Measurements from ENCODE around the gene RUSF1. TPM values are rescaled to one million over a fixed set of nuclear protein-coding genes. Genes with fewer than 3 reads are reported as not detected.

RUSF1 gene
- 43.7 and 51.2 TPM in 2 replicates for total RNA-seq

DNA sequence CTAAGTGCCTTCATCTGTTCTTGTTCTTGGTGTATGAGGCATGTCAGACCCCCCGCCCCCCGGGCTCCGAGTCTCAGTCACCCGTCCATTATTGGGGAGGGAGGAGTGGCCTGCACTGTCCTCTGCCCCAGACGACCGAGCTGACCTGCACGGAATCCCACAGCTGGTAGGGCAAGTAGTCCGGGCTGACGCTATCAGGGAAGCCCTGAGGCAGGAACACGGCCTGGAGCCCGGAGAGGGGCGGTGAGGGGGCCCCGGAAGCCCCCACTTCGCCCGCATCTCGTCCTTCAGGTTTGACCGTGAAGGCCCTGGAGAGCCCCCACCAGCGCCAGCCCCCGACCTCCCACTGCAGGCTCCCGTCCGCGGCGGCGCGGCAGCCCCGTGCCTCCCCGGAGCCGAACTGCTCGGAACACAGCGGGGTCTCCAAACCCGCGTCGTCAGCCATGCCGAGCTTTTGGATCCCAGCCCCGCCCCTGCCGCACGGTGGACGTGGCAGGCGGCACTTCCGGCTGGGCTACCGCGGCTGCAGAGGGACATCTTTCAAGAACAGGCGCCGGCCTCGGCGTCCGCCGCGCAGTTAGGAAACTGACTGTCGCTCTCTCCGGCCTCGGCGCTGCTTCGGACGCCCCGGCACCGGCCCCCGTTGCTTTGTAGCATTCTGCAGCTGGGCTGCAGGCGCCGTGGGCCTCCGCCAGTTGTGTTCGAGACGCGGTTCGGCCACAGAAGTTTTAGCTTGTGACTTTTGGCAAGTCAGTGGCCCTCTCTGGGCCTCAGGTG lies at the start of gene RUSF1:
RUSF1 (minus strand) TSS at position 463 of the 777 bp plus-strand sequence; CDS start at position 445, 18 bp downstream.

GRCh38 chr16:31527734-31528274 lies 19.6 kb upstream of the RUSF1 start, which contains the start of gene AHSP:
Gene AHSP (plus strand): TSS chr16:31527900. CDS start chr16:31528140, 240 bp downstream.

GRCh38 chr16:31483081-31483480 lies 25.1 kb downstream of the RUSF1 start, which contains the start of gene SLC5A2:
Gene SLC5A2 (plus strand): TSS chr16:31483123. CDS start chr16:31483137, 14 bp downstream.

GRCh38 chr16:31471875-31472708 lies 36.1 kb downstream of the RUSF1 start, which contains the start of gene TGFB1I1:
Gene TGFB1I1 (plus strand): TSS chr16:31472152. CDS start chr16:31472189, 37 bp downstream.

DNA sequence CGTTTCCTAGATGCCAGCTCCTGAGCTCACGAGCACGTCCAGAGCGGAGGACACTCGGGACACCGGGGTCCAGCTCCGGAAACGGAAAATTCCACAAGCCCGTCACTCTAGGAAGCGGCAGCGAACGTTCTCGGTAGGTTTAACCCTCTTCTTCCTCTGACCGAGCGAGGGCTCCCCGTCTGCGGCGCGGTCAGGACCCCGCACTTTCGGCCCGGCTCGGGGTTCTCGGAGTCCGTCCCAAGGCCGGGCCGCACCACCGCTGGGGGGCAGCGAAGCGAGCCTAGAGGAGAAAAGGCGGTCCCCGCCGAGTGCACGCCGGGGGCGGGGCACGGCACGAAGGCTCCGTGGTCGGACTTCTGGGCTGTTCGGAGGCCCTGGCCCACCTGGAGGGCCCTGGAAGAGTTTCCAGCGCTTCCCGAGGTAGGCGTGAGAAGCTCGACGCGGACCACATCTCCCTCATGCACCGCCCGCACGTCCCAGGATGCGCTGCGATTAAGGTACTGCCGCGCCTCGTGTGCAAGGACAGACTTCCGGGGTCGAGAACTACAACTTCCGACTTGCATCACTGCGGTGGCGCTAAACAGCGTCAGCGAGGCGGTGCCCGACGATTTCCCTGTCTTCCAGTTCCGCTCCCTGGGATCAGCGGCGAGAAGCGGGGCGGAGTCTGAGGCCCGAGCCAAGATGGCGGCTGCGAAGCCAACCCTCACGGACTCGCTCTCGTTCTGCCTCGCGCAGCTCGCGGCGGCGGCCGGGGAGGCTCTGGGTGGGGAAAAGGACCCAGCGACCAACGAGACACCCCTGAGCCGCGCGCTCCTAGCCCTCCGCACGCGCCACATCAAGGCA lies 49.1 kb downstream of the RUSF1 start, which contains the start of gene ARMC5:
ARMC5 (plus strand) TSS at position 658 of the 843 bp plus-strand sequence; CDS start at position 682, 24 bp downstream.

Other genes starting within 250 kb of the RUSF1 start
- gene ITGAM, start 248.4 kb downstream of the RUSF1 start, total RNA-seq: under 0.01 TPM in 1 of 2 replicates, not detected in the other
- 0.12 and 0.26 TPM in 2 replicates for gene ITGAX, start 153.2 kb downstream of the RUSF1 start, total RNA-seq
- gene ITGAD, start 115.1 kb downstream of the RUSF1 start, total RNA-seq: not detected in 2 replicates
- gene COX6A2, start 80.0 kb downstream of the RUSF1 start, total RNA-seq: not detected in 2 replicates
- gene ZNF843, start 65.6 kb downstream of the RUSF1 start, total RNA-seq: 0.12 and 0.26 TPM in 2 replicates
- gene ARMC5, start 48.9 kb downstream of the RUSF1 start, total RNA-seq: 10.3 and 11.1 TPM in 2 replicates
- 21.8 and 27.7 TPM in 2 replicates for gene TGFB1I1, start 36.2 kb downstream of the RUSF1 start, total RNA-seq
- gene SLC5A2, start 25.3 kb downstream of the RUSF1 start, total RNA-seq: 0.06 TPM in 1 of 2 replicates, not detected in the other
- not detected in 2 replicates for gene AHSP, start 19.5 kb upstream of the RUSF1 start, total RNA-seq

Data from aortic smooth muscle cell (primary cell).